HepG2 (cell line): Measurements from ENCODE around the gene CAPRIN2. TPM values are rescaled to one million over a fixed set of nuclear protein-coding genes. Genes with fewer than 3 reads are reported as not detected.

ENCODE experiments used
- ATAC-seq: fragments of 200-7000 bp; cut with Tn5 transposase; 3 replicates; pipeline ENCODE4 v1.9.1; 2020; ENCODE audit warnings: mild to moderate bottlenecking, moderate library complexity
- BruUV-seq: library from RNA; stranded (reverse); fragments of 400-500 nt; replicated peaks from 2 replicates; lab custom pipeline; 2021; lab: Mats Ljungman, UMichigan
- CTCF ChIA-PET: fragments of 300-600 bp; formaldehyde crosslinking; extraction: SDS; loops from one replicate; lab custom pipeline; 2021; ENCODE audit warnings: low total read pairs, inconsistent platforms, low intra/inter-chr PET ratio; lab: Yijun Ruan, JAX
- POLR2A ChIA-PET: fragments of 350-600 bp; sonication (Branson Sonifier 250); formaldehyde crosslinking; loops from one replicate; lab custom pipeline; 2020; ENCODE audit warnings: antibody characterized with exemption, inconsistent platforms; lab: Yijun Ruan, JAX
- DNase-seq: peaks from one replicate; pipeline ENCODE4 v3.0.0-alpha.2; 2015; ENCODE audit warnings: low spot score
- FAIRE-seq: peaks from 3 replicates; lab custom pipeline; 2011; peaks lifted over from hg19 to GRCh38; lab: Jason Lieb, UNC
- H2AFZ ChIP-seq: one replicate; pipeline ENCODE4 v1.6.1; 2011; ENCODE audit warnings: low read length, inconsistent platforms
- H3K27ac ChIP-seq: fragments of 300-600 bp; 3 replicates; pipeline ENCODE4 v1.8.0; 2011; ENCODE audit warnings: mixed run types, mild to moderate bottlenecking, mixed read lengths, low read length, inconsistent platforms; ENCODE audit not compliant: insufficient read depth; ENCODE audit errors: extremely low read length
- H3K27me3 ChIP-seq, 2 experiments: fragments of 200-600 bp in 1 of 2; 2 replicates in 1 of 2; 3 replicates in 1 of 2; pipeline versions ENCODE4 v1.6.0 to v1.8.0; 2011; ENCODE audit warnings: low read length in 2 of 2, mild to moderate bottlenecking in 2 of 2, moderate library complexity in 2 of 2, inconsistent platforms in 1 of 2; ENCODE audit not compliant: insufficient read depth in 2 of 2, control insufficient read depth in 1 of 2
- H3K36me3 ChIP-seq, 2 experiments: fragments of 200-600 bp in 1 of 2; replicated peaks in 1 of 2; 2 replicates in 1 of 2; 3 replicates in 1 of 2; pipeline versions ENCODE4 v1.5.1 to v1.8.0; 2011; ENCODE audit warnings: low read length in 2 of 2, inconsistent platforms in 1 of 2; ENCODE audit not compliant: insufficient read depth in 2 of 2, control insufficient read depth in 1 of 2
- H3K4me1 ChIP-seq: 2 replicates; pipeline ENCODE4 v1.5.1; 2012; ENCODE audit warnings: low read length, inconsistent platforms; ENCODE audit not compliant: insufficient read depth
- H3K4me2 ChIP-seq: 2 replicates; pipeline ENCODE4 v1.6.0; 2011; ENCODE audit warnings: low read depth, low read length, inconsistent platforms
- H3K4me3 ChIP-seq, 3 experiments: fragments of 200-600 bp in 1 of 3; sonication (generic), shearing (Covaris generic) in 1 of 3; replicated peaks in 1 of 3; 2 replicates each; pipeline ENCODE4 v1.5.1; 2011 to 2016; ENCODE audit warnings: low read length in 3 of 3, inconsistent platforms in 2 of 3, low read depth in 2 of 3, mild to moderate bottlenecking in 2 of 3, control low read depth in 1 of 3, mixed read lengths in 1 of 3; ENCODE audit not compliant: insufficient read depth in 1 of 3
- H3K79me2 ChIP-seq: one replicate; pipeline ENCODE4 v1.6.1; 2011; ENCODE audit warnings: low read length, inconsistent platforms; ENCODE audit not compliant: insufficient read depth
- H3K9ac ChIP-seq: 2 replicates; pipeline ENCODE4 v1.6.0; 2011; ENCODE audit warnings: mild to moderate bottlenecking, low read depth, low read length, inconsistent platforms; ENCODE audit not compliant: insufficient read depth
- H3K9me3 ChIP-seq: 2 replicates; pipeline ENCODE4 v1.5.1; 2012; ENCODE audit warnings: mild to moderate bottlenecking, low read length
- H4K20me1 ChIP-seq: 2 replicates; pipeline ENCODE4 v1.6.0; 2011; ENCODE audit warnings: inconsistent platforms, mild to moderate bottlenecking, low read length, moderate library complexity; ENCODE audit not compliant: insufficient read depth
- ATF7-NPFF ChIP-seq: sonication (generic); formaldehyde crosslinking; IDR thresholded peaks from 2 replicates; pipeline ENCODE4 v1.8.1; 2023; ENCODE audit warnings: mild to moderate bottlenecking, low read depth, missing genetic modification reagents, moderate library complexity
- DPF2 ChIP-seq: sonication (generic); formaldehyde crosslinking; IDR thresholded peaks from 2 replicates; pipeline ENCODE4 v1.4.0; 2020; ENCODE audit warnings: mild to moderate bottlenecking, low read depth, missing genetic modification reagents, borderline replicate concordance
- GTF3A ChIP-seq: sonication (generic); formaldehyde crosslinking; conservative IDR thresholded peaks from 2 replicates; pipeline ENCODE4 v1.4.0; 2020; ENCODE audit warnings: mild to moderate bottlenecking, missing genetic modification reagents
- HHEX ChIP-seq: IDR thresholded peaks from 2 replicates; pipeline ENCODE4 v1.6.1; 2016; ENCODE audit warnings: control low read depth
- HNF4G ChIP-seq, 2 experiments: sonication (generic) in 1 of 2; formaldehyde crosslinking in 1 of 2; IDR thresholded peaks; 2 replicates each; pipeline versions ENCODE4 v1.4.0 to v1.6.1; 2011 to 2020; ENCODE audit warnings: borderline replicate concordance in 2 of 2, low read depth in 2 of 2, mild to moderate bottlenecking in 2 of 2, low read length in 1 of 2, missing genetic modification reagents in 1 of 2, moderate library complexity in 1 of 2
- KDM2A ChIP-seq: sonication (generic); formaldehyde crosslinking; IDR thresholded peaks from 2 replicates; pipeline ENCODE4 v1.4.0; 2020; ENCODE audit warnings: low read depth, missing genetic modification reagents, borderline replicate concordance
- NONO ChIP-seq, 2 experiments: fragments of 450-650 bp in 1 of 2; sonication (generic) in 1 of 2; formaldehyde crosslinking in 1 of 2; IDR thresholded peaks in 1 of 2; conservative IDR thresholded peaks in 1 of 2; 2 replicates each; pipeline versions ENCODE4 v1.6.1 to v1.8.0; 2017 to 2022; ENCODE audit warnings: mild to moderate bottlenecking in 1 of 2, missing genetic modification reagents in 1 of 2, moderate library complexity in 1 of 2
- ZNF34 ChIP-seq: sonication (generic); formaldehyde crosslinking; IDR thresholded peaks from 2 replicates; pipeline ENCODE4 v1.4.0; 2020; ENCODE audit warnings: mild to moderate bottlenecking, missing genetic modification reagents, borderline replicate concordance
- ZNF547 ChIP-seq: sonication (generic); formaldehyde crosslinking; IDR thresholded peaks from 2 replicates; pipeline ENCODE4 v1.5.1; 2020; ENCODE audit warnings: mild to moderate bottlenecking, missing genetic modification reagents
- ZNF563 ChIP-seq: sonication (generic); formaldehyde crosslinking; IDR thresholded peaks from 2 replicates; pipeline ENCODE4 v1.8.0; 2022; ENCODE audit warnings: mild to moderate bottlenecking, moderate library complexity, missing genetic modification reagents
- WGBS: methylation state at CpG from one replicate; pipeline ENCODE4 v1.1.6; 2017; ENCODE audit warnings: low lambda C conversion rate; 5-methylcytosine and 5-hydroxymethylcytosine counted together
- in situ Hi-C: cut with HindIII; loops from 2 replicates; pipeline ENCODE4 v1.10.0; 2017; ENCODE audit warnings: low pct_unique_long_range_greater_than_20kb; ENCODE audit not compliant: extremely low pct_ligation_motif_present
- intact Hi-C: fragments of 100-400 bp; cut with micrococcal nuclease; formaldehyde crosslinking; loops from one replicate; pipeline ENCODE4 v1.10.0; 2022; ENCODE audit not compliant: unreplicated experiment
- polyA plus RNA-seq, 8 experiments: library from polyadenylated mRNA; depleted of rRNA in 3 of 8; stranded (reverse) in 7 of 8; unstranded in 1 of 8; fragments of >200 nt; fragmentation: Illumina TruSeq in 4 of 8; extraction: Trizol in 4 of 8; gene quantifications; 2 replicates each; pipeline versions ENCODE4 v1.2.1 to v1.2.3, GENCODE V29; 2011 to 2016; ENCODE audit warnings: low read depth in 4 of 8, missing spikeins in 1 of 8, mixed read lengths in 1 of 8; ENCODE audit not compliant: insufficient read depth in 1 of 8
- total RNA-seq, 5 experiments: library from RNA; depleted of rRNA; stranded (reverse); fragments of >200 nt; fragmentation: Illumina TruSeq; extraction: Trizol; gene quantifications; 2 replicates each; pipeline ENCODE4 v1.2.3, GENCODE V29; 2016; ENCODE audit warnings: low read depth in 1 of 5
- TF ChIP-seq, protein P1 (sequence below): sonication (generic); formaldehyde crosslinking; IDR thresholded peaks from 2 replicates; pipeline ENCODE4 v1.5.1; 2020; ENCODE audit warnings: mild to moderate bottlenecking, missing genetic modification reagents, moderate library complexity
- TF ChIP-seq, protein P2 (sequence below): sonication (generic); formaldehyde crosslinking; IDR thresholded peaks from 2 replicates; pipeline ENCODE4 v1.4.0; 2020; ENCODE audit warnings: mild to moderate bottlenecking, missing genetic modification reagents, borderline replicate concordance
- TF ChIP-seq, protein P3 (sequence below): sonication (generic); formaldehyde crosslinking; IDR thresholded peaks from 2 replicates; pipeline ENCODE4 v1.8.0; 2022; ENCODE audit warnings: mild to moderate bottlenecking, missing genetic modification reagents, moderate library complexity

CAPRIN2 gene
- total and polyA plus RNA-seq, 2 of the 13 experiments (the other 11 are each of a cell fraction or from before 2014, with no cell fraction given), result 21.7 to 30.6 TPM

GRCh38 chr12:30796313-30796780 is 41.6 kb upstream of the CAPRIN2 start:
- no peaks in the 10 kb centered on the region for H3K79me2 ChIP-seq
- ChIA-PET CTCF (interaction anchor here (0.9 kb wide), 1 partner anchor 40 kb away, joined by 3 read pairs; no protein-coding TSS in a partner anchor), POLR2A (interaction anchor here (0.7 to 2.4 kb wide), 5 partner anchors 40 to 1156 kb away, joined by 3 to 19 read pairs (median 3); partner anchors contain the start of genes CAPRIN2 and IPO8)
- 31% methylated on average over 15 of the region's 38 CpGs for WGBS
- H3K4me3 ChIP-seq, result peak overlapping the region; percentile 62 to 77 (median 64)
- no peak for DNase-seq
- peak; percentile 69 for ATAC-seq
- H3K4me2 ChIP-seq, result peak overlapping the region; percentile 87
- no peak overlapping the region for H2AFZ ChIP-seq
- H3K36me3 ChIP-seq, result no peaks in the 10 kb centered on the region
- no peak for FAIRE-seq
- H3K9me3 ChIP-seq, result no peaks in the 10 kb centered on the region
- BruUV-seq, result no TSS peak
- peak overlapping the region; percentile 36; the same call in 1 of the 2 replicates for H3K9ac ChIP-seq
- no peaks in the 10 kb centered on the region for H3K27me3 ChIP-seq
- in situ Hi-C loops (no loop called here), intact Hi-C loops (loop anchor here (2.0 to 10.0 kb wide), 2 partner anchors 42 to 102 kb away; partner anchors contain the start of genes CAPRIN2 and IPO8)
- H3K4me1 ChIP-seq, result peaks cover 42% of the 10 kb centered on the region
- no peaks in the 10 kb centered on the region for H4K20me1 ChIP-seq
- H3K27ac ChIP-seq, result no peak overlapping the region
- TF ChIP-seq DPF2 (CRISPR knock-in tag) (no peak), KDM2A (0 out of 2 replicates have a peak, but pooled peaks have one; percentile 10), HHEX (CRISPR knock-in tag) (no peak), NONO (IDR thresholded peaks at IDR 0.05) (no peak), NONO (CRISPR knock-in tag; conservative IDR thresholded peaks at IDR 0.05) (no peak), ZNF547 (CRISPR knock-in tag) (0 out of 2 replicates have a peak, but pooled peaks have one; percentile 31), ZNF563 (CRISPR knock-in tag) (no peak), ZNF34 (CRISPR knock-in tag) (no peak), HNF4G (IDR thresholded peaks at IDR 0.05; ENCODE audit: borderline replicate concordance, low read depth, low read length) (no peak), HNF4G (CRISPR knock-in tag; IDR thresholded peaks at IDR 0.05; ENCODE audit: borderline replicate concordance, low read depth) (no peak), GTF3A (CRISPR knock-in tag) (no peak), ATF7-NPFF (CRISPR knock-in tag) (no peak)
- TF ChIP-seq, protein P1, sequence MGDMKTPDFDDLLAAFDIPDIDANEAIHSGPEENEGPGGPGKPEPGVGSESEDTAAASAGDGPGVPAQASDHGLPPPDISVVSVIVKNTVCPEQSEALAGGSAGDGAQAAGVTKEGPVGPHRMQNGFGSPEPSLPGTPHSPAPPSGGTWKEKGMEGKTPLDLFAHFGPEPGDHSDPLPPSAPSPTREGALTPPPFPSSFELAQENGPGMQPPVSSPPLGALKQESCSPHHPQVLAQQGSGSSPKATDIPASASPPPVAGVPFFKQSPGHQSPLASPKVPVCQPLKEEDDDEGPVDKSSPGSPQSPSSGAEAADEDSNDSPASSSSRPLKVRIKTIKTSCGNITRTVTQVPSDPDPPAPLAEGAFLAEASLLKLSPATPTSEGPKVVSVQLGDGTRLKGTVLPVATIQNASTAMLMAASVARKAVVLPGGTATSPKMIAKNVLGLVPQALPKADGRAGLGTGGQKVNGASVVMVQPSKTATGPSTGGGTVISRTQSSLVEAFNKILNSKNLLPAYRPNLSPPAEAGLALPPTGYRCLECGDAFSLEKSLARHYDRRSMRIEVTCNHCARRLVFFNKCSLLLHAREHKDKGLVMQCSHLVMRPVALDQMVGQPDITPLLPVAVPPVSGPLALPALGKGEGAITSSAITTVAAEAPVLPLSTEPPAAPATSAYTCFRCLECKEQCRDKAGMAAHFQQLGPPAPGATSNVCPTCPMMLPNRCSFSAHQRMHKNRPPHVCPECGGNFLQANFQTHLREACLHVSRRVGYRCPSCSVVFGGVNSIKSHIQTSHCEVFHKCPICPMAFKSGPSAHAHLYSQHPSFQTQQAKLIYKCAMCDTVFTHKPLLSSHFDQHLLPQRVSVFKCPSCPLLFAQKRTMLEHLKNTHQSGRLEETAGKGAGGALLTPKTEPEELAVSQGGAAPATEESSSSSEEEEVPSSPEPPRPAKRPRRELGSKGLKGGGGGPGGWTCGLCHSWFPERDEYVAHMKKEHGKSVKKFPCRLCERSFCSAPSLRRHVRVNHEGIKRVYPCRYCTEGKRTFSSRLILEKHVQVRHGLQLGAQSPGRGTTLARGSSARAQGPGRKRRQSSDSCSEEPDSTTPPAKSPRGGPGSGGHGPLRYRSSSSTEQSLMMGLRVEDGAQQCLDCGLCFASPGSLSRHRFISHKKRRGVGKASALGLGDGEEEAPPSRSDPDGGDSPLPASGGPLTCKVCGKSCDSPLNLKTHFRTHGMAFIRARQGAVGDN, result peak; percentile 67
- TF ChIP-seq, protein P2, sequence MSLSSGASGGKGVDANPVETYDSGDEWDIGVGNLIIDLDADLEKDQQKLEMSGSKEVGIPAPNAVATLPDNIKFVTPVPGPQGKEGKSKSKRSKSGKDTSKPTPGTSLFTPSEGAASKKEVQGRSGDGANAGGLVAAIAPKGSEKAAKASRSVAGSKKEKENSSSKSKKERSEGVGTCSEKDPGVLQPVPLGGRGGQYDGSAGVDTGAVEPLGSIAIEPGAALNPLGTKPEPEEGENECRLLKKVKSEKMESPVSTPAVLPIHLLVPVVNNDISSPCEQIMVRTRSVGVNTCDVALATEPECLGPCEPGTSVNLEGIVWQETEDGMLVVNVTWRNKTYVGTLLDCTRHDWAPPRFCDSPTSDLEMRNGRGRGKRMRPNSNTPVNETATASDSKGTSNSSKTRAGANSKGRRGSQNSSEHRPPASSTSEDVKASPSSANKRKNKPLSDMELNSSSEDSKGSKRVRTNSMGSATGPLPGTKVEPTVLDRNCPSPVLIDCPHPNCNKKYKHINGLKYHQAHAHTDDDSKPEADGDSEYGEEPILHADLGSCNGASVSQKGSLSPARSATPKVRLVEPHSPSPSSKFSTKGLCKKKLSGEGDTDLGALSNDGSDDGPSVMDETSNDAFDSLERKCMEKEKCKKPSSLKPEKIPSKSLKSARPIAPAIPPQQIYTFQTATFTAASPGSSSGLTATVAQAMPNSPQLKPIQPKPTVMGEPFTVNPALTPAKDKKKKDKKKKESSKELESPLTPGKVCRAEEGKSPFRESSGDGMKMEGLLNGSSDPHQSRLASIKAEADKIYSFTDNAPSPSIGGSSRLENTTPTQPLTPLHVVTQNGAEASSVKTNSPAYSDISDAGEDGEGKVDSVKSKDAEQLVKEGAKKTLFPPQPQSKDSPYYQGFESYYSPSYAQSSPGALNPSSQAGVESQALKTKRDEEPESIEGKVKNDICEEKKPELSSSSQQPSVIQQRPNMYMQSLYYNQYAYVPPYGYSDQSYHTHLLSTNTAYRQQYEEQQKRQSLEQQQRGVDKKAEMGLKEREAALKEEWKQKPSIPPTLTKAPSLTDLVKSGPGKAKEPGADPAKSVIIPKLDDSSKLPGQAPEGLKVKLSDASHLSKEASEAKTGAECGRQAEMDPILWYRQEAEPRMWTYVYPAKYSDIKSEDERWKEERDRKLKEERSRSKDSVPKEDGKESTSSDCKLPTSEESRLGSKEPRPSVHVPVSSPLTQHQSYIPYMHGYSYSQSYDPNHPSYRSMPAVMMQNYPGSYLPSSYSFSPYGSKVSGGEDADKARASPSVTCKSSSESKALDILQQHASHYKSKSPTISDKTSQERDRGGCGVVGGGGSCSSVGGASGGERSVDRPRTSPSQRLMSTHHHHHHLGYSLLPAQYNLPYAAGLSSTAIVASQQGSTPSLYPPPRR (CRISPR knock-in tag), result no peak
- TF ChIP-seq, protein P3, sequence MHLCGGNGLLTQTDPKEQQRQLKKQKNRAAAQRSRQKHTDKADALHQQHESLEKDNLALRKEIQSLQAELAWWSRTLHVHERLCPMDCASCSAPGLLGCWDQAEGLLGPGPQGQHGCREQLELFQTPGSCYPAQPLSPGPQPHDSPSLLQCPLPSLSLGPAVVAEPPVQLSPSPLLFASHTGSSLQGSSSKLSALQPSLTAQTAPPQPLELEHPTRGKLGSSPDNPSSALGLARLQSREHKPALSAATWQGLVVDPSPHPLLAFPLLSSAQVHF (CRISPR knock-in tag), result no peak
